ENCODE results near the gene CACNA1C.

GRCh38 chr12:2463719-2464118 lies 410.9 kb downstream of the CACNA1C start:
- no peak for TF ChIP-seq MAX (IDR thresholded peaks at IDR 0.05; ENCODE audit: low read depth)
- no peak for TF ChIP-seq EZH2phosphoT487 (IDR thresholded peaks at IDR 0.05; ENCODE audit: borderline replicate concordance, low read depth)
- no peak for TF ChIP-seq MXI1 (IDR thresholded peaks at IDR 0.05; ENCODE audit: low read depth, low read length)
- TF ChIP-seq GABPA (IDR thresholded peaks at IDR 0.05; ENCODE audit: low read depth), result no peak
- TF ChIP-seq CTCF (IDR thresholded peaks at IDR 0.05), result no peak
- no peak for TF ChIP-seq TAF1 (IDR thresholded peaks at IDR 0.05; ENCODE audit: borderline replicate concordance, low read depth, low read length)
